SK-N-MC (cell line): ENCODE measurements around the gene EHBP1.

Experiments
- EZH2 ChIP-seq: fragments of 200-600 bp; sonication (generic); IDR thresholded peaks from one replicate; pipeline ENCODE4 v1.6.1; 2017; ENCODE audit warnings: antibody characterized with exemption
- FOXP2 ChIP-seq: optimal IDR thresholded peaks from 2 replicates; pipeline ENCODE3; 2011; ENCODE audit warnings: mild to moderate bottlenecking, moderate library complexity; ENCODE audit not compliant: insufficient read depth; ENCODE audit errors: extremely low read length, control extremely low read depth
- POLR2AphosphoS5 ChIP-seq: IDR thresholded peaks from 2 replicates; pipeline ENCODE4 v1.6.1; 2012; ENCODE audit warnings: mild to moderate bottlenecking, low read depth, low read length, borderline replicate concordance

DNA sequence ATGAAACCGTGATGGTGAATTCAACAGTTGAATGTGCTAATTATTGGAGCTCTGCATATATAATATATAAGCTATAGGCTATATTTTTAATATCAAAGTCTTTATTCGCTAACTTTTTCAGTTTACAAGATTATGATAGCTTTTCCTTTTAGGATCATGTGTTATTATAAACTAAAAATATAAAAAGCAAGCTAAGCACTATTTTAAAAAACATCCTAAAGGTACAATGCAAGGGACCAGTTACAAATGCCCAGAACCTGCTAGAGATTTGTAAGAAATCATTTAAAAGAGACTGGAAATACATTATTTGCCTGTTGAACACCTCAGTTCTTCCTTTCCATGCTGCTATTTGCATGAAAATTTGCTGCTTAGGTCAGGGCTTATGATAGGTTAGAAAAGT lies 43.4 kb upstream of the EHBP1 start:
- TF ChIP-seq EZH2 (no peak), FOXP2 (no peak), POLR2AphosphoS5 (no peak)
